LNCAP (cell line): Measurements from ENCODE around the gene INPP5A.

ENCODE experiments used
- CTCF ChIP-seq: fragments of 450-650 bp; IDR thresholded peaks from 2 replicates; pipeline ENCODE4 v1.5.1; 2017; ENCODE audit warnings: mild to moderate bottlenecking

The INPP5A gene

DNA sequence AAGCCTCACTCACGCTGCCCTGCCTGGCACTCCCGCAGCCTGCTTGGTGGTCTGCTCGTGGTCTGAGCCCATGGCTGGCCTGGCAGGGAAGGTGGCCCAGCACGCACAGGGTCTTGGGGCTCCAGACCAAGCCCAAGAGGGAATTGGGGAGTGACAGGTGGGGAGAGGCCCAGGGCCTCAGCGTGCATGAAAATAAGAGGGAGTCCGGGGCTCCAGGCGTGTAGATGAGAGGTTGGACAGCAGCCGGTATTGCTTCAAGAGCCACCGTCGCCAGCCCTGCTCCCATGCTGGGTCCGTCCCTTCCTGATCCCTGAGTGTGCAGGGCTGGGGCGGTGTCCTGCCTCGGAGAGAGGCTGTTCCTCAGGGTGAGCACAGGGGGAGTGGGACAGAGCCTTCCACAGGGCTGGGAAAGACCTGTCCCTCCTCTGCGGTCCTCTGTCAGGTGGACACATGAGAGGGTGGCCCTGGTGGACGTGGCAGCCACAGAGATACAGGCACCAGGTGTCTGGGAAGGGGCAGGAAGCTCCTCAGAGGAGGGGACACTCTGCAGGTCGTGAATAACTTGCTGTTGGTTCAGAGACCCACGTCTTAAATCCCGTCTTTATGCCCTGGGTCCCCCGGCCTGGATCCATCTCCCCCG lies 113.1 kb downstream of the INPP5A start:
- no peak for TF ChIP-seq CTCF

DNA sequence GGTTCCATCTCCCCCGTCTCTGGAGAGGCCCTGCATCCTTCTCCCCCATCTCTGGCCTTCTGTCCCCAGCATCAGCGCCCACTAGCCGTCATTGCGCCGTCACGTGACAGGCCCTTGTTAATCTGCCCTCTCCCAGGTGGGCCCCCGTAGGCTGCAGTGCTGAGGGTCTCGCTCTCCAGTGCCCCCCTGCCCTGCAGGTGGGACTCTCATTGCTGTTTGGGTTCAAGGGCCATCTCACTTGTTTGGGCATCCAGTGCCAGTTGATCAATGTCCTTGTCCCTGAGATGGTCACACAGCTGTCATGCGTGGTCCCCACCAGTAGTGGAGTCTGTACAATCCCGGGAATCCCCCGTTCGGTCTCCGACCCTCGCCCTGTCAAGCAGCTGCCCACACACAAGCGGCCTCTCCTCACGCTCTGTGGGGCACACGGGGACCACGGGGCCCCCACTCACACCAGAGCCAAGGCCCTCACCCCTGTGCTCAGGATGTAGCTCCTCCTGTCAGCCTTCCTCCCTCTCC lies 114.0 kb downstream of the INPP5A start:
- TF ChIP-seq CTCF, result no peak

DNA sequence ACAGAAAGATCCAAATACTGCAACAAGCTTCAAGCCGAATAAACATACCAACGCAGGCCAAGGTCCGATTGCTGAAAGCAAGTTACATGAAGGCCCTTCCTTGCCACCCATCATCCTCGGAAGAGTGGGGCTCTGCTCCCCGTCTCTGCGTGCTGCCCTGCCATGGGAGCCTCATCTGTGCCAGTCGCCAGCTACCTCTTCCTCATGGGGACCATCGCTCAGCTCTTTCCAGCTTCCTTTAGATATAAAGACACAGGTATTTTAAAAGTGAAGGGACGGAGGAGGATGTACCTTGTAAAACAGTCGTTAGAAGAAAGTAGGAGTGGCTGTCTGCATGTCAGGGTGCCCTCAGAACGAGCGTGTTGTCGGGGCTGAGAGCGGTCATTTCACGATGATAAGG lies 114.9 kb downstream of the INPP5A start:
- TF ChIP-seq CTCF, result no peak

- no peak for TF ChIP-seq CTCF
Measured at GRCh38 chr10:132652936-132653590, 115.5 kb downstream of the INPP5A start.

GRCh38 chr10:132653721-132654120 lies 116.1 kb downstream of the INPP5A start:
- no peak for TF ChIP-seq CTCF

DNA sequence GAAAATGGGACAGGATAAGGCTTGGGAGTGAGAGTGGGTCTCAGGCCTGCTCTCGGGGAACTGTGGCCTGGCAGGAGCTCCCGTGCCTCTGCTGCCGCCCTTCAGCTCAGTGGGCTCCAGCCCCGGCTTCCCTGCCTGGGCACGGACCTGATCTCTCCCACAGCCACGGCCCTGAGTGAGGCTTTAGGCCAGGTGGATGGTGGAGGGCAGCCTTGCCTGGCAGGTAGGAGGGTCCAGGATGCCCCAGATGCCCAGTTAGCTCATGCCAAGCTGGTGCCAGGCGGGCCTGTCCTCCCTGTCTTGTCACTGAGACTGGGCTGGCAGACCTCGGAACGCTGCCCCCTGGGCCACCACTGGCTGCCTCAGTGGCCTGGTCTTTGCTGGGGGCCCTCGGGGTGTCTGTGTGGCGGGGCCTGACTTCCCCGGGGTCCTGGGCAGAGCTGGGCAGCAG lies 116.6 kb downstream of the INPP5A start:
- TF ChIP-seq CTCF, result no peak

- TF ChIP-seq CTCF, result peak; percentile 99
Measured at GRCh38 chr10:132654708-132655661, 117.4 kb downstream of the INPP5A start.
